Measurements from ENCODE around the gene RAD21L1.

- TF ChIP-seq CTCF (IDR thresholded peaks at IDR 0.05) (no peak), EP300 (IDR thresholded peaks at IDR 0.05) (no peak)
These were observed 38.9 kb downstream of the RAD21L1 start for GRCh38 chr20:1264727-1265126.
